IMR-90 (cell line): ENCODE measurements around the gene ACTN1. TPM values are rescaled to one million over a fixed set of nuclear protein-coding genes. Genes with fewer than 3 reads are reported as not detected.

Source experiments
- ATAC-seq: fragments of 200-7000 bp; cut with Tn5 transposase; 2 replicates; pipeline ENCODE4 v1.9.1; 2020; ENCODE audit warnings: low read depth, mild to moderate bottlenecking, moderate library complexity
- BruUV-seq: library from RNA; stranded (reverse); fragments of 400-500 nt; replicated peaks from 2 replicates; lab custom pipeline; 2021; lab: Mats Ljungman, UMichigan
- CTCF ChIA-PET: fragments of 300-600 bp; formaldehyde crosslinking; extraction: SDS; loops from one replicate; lab custom pipeline; 2021; ENCODE audit warnings: antibody characterized with exemption; lab: Yijun Ruan, JAX
- POLR2A ChIA-PET: fragments of 300-600 bp; sonication (Branson Sonifier 250); formaldehyde crosslinking; loops from one replicate; lab custom pipeline; 2022; ENCODE audit warnings: antibody characterized with exemption; ENCODE audit not compliant: unreplicated experiment; lab: Charles Lee
- DNase-seq: peaks from one replicate; pipeline ENCODE4 v3.0.0; 2013
- H2AFZ ChIP-seq: replicated peaks from 2 replicates; pipeline ENCODE3; 2013; ENCODE audit warnings: low read length, mild to moderate bottlenecking; ENCODE audit not compliant: poor library complexity
- H2AK5ac ChIP-seq: 2 replicates; pipeline ENCODE4 v1.6.1; 2013; ENCODE audit warnings: low read depth, low read length, inconsistent platforms
- H2AK9ac ChIP-seq: replicated peaks from 2 replicates; pipeline ENCODE3; 2013; ENCODE audit warnings: mild to moderate bottlenecking, low read depth, low read length, moderate library complexity; ENCODE audit not compliant: poor library complexity
- H2BK120ac ChIP-seq: 2 replicates; pipeline ENCODE4 v1.6.1; 2013; ENCODE audit warnings: low read depth, low read length, inconsistent platforms
- H2BK15ac ChIP-seq: 3 replicates; pipeline ENCODE4 v1.6.1; 2013; ENCODE audit warnings: low read depth, low read length, inconsistent platforms
- H2BK20ac ChIP-seq: 2 replicates; pipeline ENCODE4 v1.6.1; 2013; ENCODE audit warnings: low read depth, mild to moderate bottlenecking, inconsistent platforms, low read length, moderate library complexity
- H2BK5ac ChIP-seq: 2 replicates; pipeline ENCODE4 v1.6.1; 2013; ENCODE audit warnings: mild to moderate bottlenecking, low read depth, low read length, inconsistent platforms; ENCODE audit not compliant: poor library complexity, severe bottlenecking
- H3K14ac ChIP-seq: replicated peaks from 2 replicates; pipeline ENCODE4 v1.6.1; 2013; ENCODE audit warnings: low read depth, low read length, inconsistent platforms
- H3K18ac ChIP-seq: 2 replicates; pipeline ENCODE4 v1.6.1; 2013; ENCODE audit warnings: low read depth, low read length, control low read depth
- H3K23ac ChIP-seq: 2 replicates; pipeline ENCODE4 v1.6.1; 2013; ENCODE audit warnings: low read depth, low read length, inconsistent platforms
- H3K27ac ChIP-seq: 2 replicates; pipeline ENCODE4 v1.5.1; 2013; ENCODE audit warnings: mild to moderate bottlenecking, control low read depth, low read length; ENCODE audit not compliant: insufficient read depth
- H3K27me3 ChIP-seq: 2 replicates; pipeline ENCODE4 v1.6.1; 2013; ENCODE audit warnings: low read length; ENCODE audit not compliant: control insufficient read depth, insufficient read depth
- H3K36me3 ChIP-seq: 2 replicates; pipeline ENCODE4 v1.6.1; 2013; ENCODE audit warnings: low read length, mixed read lengths; ENCODE audit not compliant: control insufficient read depth, insufficient read depth
- H3K4ac ChIP-seq: 2 replicates; pipeline ENCODE4 v1.6.1; 2013; ENCODE audit warnings: low read depth, low read length, inconsistent platforms
- H3K4me1 ChIP-seq: 2 replicates; pipeline ENCODE4 v1.6.1; 2013; ENCODE audit warnings: low read length, mixed read lengths; ENCODE audit not compliant: control insufficient read depth, insufficient read depth
- H3K4me2 ChIP-seq: 2 replicates; pipeline ENCODE4 v1.6.1; 2013; ENCODE audit warnings: low read depth, mild to moderate bottlenecking, control low read depth, low read length, moderate library complexity
- H3K4me3 ChIP-seq: 2 replicates; pipeline ENCODE4 v1.5.1; 2013; ENCODE audit warnings: low read depth, mild to moderate bottlenecking, control low read depth, low read length, moderate library complexity; ENCODE audit not compliant: insufficient read depth
- H3K56ac ChIP-seq: 2 replicates; pipeline ENCODE4 v1.6.1; 2013; ENCODE audit warnings: low read length, inconsistent platforms; ENCODE audit not compliant: insufficient read depth; ENCODE audit errors: extremely low read depth
- H3K79me1 ChIP-seq, 2 experiments: 2 replicates each; pipeline ENCODE4 v1.6.1; 2013; ENCODE audit warnings: low read length in 2 of 2, inconsistent platforms in 1 of 2, low read depth in 1 of 2
- H3K9ac ChIP-seq: 2 replicates; pipeline ENCODE4 v1.6.1; 2013; ENCODE audit warnings: low read depth, low read length, control low read depth
- H3K9me1 ChIP-seq: 2 replicates; pipeline ENCODE4 v1.6.1; 2013; ENCODE audit warnings: low read length, inconsistent platforms; ENCODE audit not compliant: insufficient read depth
- H3K9me3 ChIP-seq: 2 replicates; pipeline ENCODE4 v1.6.1; 2013; ENCODE audit warnings: low read length; ENCODE audit not compliant: control insufficient read depth, insufficient read depth
- H4K20me1 ChIP-seq: 2 replicates; pipeline ENCODE4 v1.6.1; 2013; ENCODE audit warnings: low read length, inconsistent platforms; ENCODE audit not compliant: insufficient read depth
- H4K5ac ChIP-seq: 2 replicates; pipeline ENCODE4 v1.6.1; 2013; ENCODE audit warnings: mild to moderate bottlenecking, low read depth, low read length, control low read depth
- H4K8ac ChIP-seq, 2 experiments: 2 replicates each; pipeline ENCODE4 v1.6.1; 2013; ENCODE audit warnings: low read depth in 2 of 2, low read length in 2 of 2, control low read depth in 1 of 2, inconsistent platforms in 1 of 2
- H4K91ac ChIP-seq: 2 replicates; pipeline ENCODE4 v1.6.1; 2013; ENCODE audit warnings: low read depth, low read length, inconsistent platforms; ENCODE audit not compliant: insufficient read depth
- CEBPB ChIP-seq: IDR thresholded peaks from 2 replicates; pipeline ENCODE4 v1.6.1; 2012; ENCODE audit warnings: low read depth, low read length, improper control_type of control experiment
- CHD1 ChIP-seq: IDR thresholded peaks from 2 replicates; pipeline ENCODE4 v1.6.1; 2012; ENCODE audit warnings: low read depth, low read length, improper control_type of control experiment
- FOS ChIP-seq: fragments of 150-350 bp; IDR thresholded peaks from 2 replicates; pipeline ENCODE4 v1.6.1; 2016; ENCODE audit warnings: low read depth, low read length
- MAFK ChIP-seq: IDR thresholded peaks from 2 replicates; pipeline ENCODE4 v1.6.1; 2012; ENCODE audit warnings: low read depth, low read length, improper control_type of control experiment
- MAZ ChIP-seq: IDR thresholded peaks from 2 replicates; pipeline ENCODE4 v1.6.1; 2012; ENCODE audit warnings: low read depth, mild to moderate bottlenecking, low read length, improper control_type of control experiment, moderate library complexity, borderline replicate concordance
- MXI1 ChIP-seq: IDR thresholded peaks from 2 replicates; pipeline ENCODE4 v1.6.1; 2012; ENCODE audit warnings: low read depth, mild to moderate bottlenecking, low read length, moderate library complexity, borderline replicate concordance
- NFE2L2 ChIP-seq: fragments of 150-350 bp; IDR thresholded peaks from 2 replicates; pipeline ENCODE4 v1.6.1; 2016; ENCODE audit warnings: low read depth, mild to moderate bottlenecking, low read length
- POLR2A ChIP-seq: IDR thresholded peaks from 2 replicates; pipeline ENCODE4 v1.6.1; 2012; ENCODE audit warnings: mild to moderate bottlenecking, low read depth, low read length
- RAD21 ChIP-seq: IDR thresholded peaks from 2 replicates; pipeline ENCODE4 v1.6.1; 2012; ENCODE audit warnings: low read length, improper control_type of control experiment
- RCOR1 ChIP-seq: IDR thresholded peaks from 2 replicates; pipeline ENCODE4 v1.6.1; 2012; ENCODE audit warnings: mild to moderate bottlenecking, low read length, improper control_type of control experiment; ENCODE audit not compliant: insufficient replicate concordance
- RFX5 ChIP-seq: IDR thresholded peaks from 2 replicates; pipeline ENCODE4 v1.8.0; 2012; ENCODE audit warnings: low read depth, mild to moderate bottlenecking, low read length, moderate library complexity
- SMC3 ChIP-seq: fragments of 150-350 bp; IDR thresholded peaks from 2 replicates; pipeline ENCODE4 v1.6.1; 2016; ENCODE audit warnings: low read depth, mild to moderate bottlenecking, antibody characterized with exemption, low read length, moderate library complexity
- USF2 ChIP-seq: fragments of 150-350 bp; IDR thresholded peaks from 2 replicates; pipeline ENCODE4 v1.6.1; 2017; ENCODE audit warnings: mild to moderate bottlenecking, antibody characterized with exemption, low read length, low read depth
- WGBS, 2 experiments: methylation state at CpG; one replicate each; pipeline versions ENCODE4 v1.1.5 to v1.1.7; 2013; ENCODE audit warnings: missing lambda C conversion rate in 2 of 2; ENCODE audit not compliant: insufficient read length in 1 of 2; ENCODE audit errors: extremely low coverage in 2 of 2; 5-methylcytosine and 5-hydroxymethylcytosine counted together
- dilution Hi-C: fragments of 300-500 bp; cut with HindIII; formaldehyde crosslinking; loops from one replicate; pipeline ENCODE4 v1.14.3; 2018; ENCODE audit warnings: low sequenced_read_pairs; ENCODE audit not compliant: unreplicated experiment
- in situ Hi-C: fragments of 300-500 bp; cut with MboI; formaldehyde crosslinking; loops from 3 replicates; pipeline ENCODE4 v1.14.3; 2019; ENCODE audit warnings: low sequenced_read_pairs, inconsistent platforms, mixed read lengths
- intact Hi-C: fragments of 100-400 bp; cut with micrococcal nuclease; formaldehyde crosslinking; loops from 2 replicates; pipeline ENCODE4 v1.10.0; 2022
- polyA plus RNA-seq, 3 experiments: library from polyadenylated mRNA; depleted of rRNA; stranded (reverse); fragments of >200 nt; gene quantifications; 2 replicates each; pipeline ENCODE4 v1.2.3, GENCODE V29; 2012; ENCODE audit warnings: low replicate concordance in 1 of 3
- total RNA-seq: library from RNA; depleted of rRNA; stranded (reverse); fragments of >200 nt; gene quantifications from 2 replicates; pipeline ENCODE4 v1.2.3, GENCODE V29; 2012
- TF ChIP-seq, protein P1 (sequence below): conservative IDR thresholded peaks from 2 replicates; pipeline ENCODE4 v1.5.1; 2012; ENCODE audit warnings: mild to moderate bottlenecking, low read depth, low read length, improper control_type of control experiment

The ACTN1 gene
- total and polyA plus RNA-seq, 2 of the 4 experiments (the other 2 are of a cell fraction), result 684 to 766 TPM

DNA sequence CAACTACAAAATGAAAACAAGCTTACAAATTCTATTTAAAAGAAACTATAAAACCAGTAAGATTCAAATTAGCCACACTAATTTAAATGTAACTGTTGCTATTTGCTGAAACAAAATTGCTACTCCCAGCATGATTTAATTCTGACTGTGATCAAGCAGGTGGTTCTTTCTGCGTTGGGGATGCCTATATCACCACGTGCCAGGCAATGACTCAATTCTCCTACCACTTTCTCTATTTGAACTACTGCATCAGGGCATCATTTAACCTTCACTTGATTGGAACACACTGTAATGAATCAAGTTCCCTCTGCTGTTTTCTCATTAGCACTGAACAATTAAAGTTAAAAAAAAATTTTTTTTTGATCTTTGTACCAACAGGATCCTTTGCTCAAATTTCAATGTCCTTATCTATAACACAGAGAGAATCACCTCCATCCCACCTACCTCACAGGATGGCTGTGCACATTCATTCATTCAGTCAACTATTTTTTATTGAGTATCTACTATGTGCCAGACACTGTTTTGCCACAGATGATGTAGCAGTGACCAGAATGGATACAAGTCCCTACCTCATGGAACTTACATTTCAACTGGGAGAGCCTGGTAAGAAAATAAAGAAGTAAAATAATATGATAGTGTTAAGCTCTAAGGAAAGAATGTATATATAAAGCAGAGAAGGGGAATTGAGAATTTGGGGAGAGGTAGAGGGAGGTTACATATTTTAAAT is 8.0 kb upstream of the ACTN1 start (continued):
- no peak for TF ChIP-seq RFX5
- no peak for TF ChIP-seq POLR2A

- Histone ChIP-seq H3K4me2 (no peak overlapping the region), H4K20me1 (peaks cover 3% of the 10 kb centered on the region; the same call in 1 of the 2 replicates), H2AFZ (peak overlapping the region; percentile 34), H2AK5ac (peak overlapping the region; percentile 69; the same call in 1 of the 2 replicates), H3K27ac (no peak overlapping the region), H3K79me1 (peaks cover 6 to 29% of the 10 kb centered on the region in 2 experiments; a peak in 3 of 4 replicates), H3K9me1 (peaks cover 22% of the 10 kb centered on the region), H3K14ac (no peak overlapping the region), H2BK5ac (no peak overlapping the region), H2BK120ac (peak overlapping the region; percentile 30; the same call in 1 of the 2 replicates), H4K8ac (no peak overlapping the region), H3K4me3 (no peak overlapping the region), H3K27me3 (no peaks in the 10 kb centered on the region), H2AK9ac (no peak overlapping the region), H3K18ac (peak overlapping the region; percentile 28; the same call in 1 of the 2 replicates), H3K23ac (0 out of 2 replicates have a peak overlapping the region, but pooled peaks have one; percentile 34), H2BK20ac (0 out of 2 replicates have a peak overlapping the region, but pooled peaks have one; percentile 0), H3K9ac (no peak overlapping the region), H2BK15ac (no peak overlapping the region; the same call in 2 of the 3 replicates), H3K4ac (peak overlapping the region; percentile 12; the same call in 1 of the 2 replicates), H3K4me1 (peaks cover 19% of the 10 kb centered on the region), H3K36me3 (no peaks in the 10 kb centered on the region), H4K5ac (peak overlapping the region; percentile 7; the same call in 1 of the 2 replicates), H4K91ac (no peak overlapping the region), H3K56ac (no peak overlapping the region), H3K9me3 (no peaks in the 10 kb centered on the region)
- in situ Hi-C loops (no loop called here), intact Hi-C loops (no loop called here), dilution Hi-C loops (no loop called here)
- no TSS peak for BruUV-seq
- TF ChIP-seq CEBPB (no peak), MAFK (no peak), CHD1 (no peak), FOS (no peak), NFE2L2 (no peak), SMC3 (no peak), RAD21 (no peak), USF2 (no peak), RCOR1 (no peak), MAZ (no peak), MXI1 (no peak), RFX5 (no peak)
- TF ChIP-seq, protein P1, sequence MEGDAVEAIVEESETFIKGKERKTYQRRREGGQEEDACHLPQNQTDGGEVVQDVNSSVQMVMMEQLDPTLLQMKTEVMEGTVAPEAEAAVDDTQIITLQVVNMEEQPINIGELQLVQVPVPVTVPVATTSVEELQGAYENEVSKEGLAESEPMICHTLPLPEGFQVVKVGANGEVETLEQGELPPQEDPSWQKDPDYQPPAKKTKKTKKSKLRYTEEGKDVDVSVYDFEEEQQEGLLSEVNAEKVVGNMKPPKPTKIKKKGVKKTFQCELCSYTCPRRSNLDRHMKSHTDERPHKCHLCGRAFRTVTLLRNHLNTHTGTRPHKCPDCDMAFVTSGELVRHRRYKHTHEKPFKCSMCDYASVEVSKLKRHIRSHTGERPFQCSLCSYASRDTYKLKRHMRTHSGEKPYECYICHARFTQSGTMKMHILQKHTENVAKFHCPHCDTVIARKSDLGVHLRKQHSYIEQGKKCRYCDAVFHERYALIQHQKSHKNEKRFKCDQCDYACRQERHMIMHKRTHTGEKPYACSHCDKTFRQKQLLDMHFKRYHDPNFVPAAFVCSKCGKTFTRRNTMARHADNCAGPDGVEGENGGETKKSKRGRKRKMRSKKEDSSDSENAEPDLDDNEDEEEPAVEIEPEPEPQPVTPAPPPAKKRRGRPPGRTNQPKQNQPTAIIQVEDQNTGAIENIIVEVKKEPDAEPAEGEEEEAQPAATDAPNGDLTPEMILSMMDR, result no peak
- ChIA-PET CTCF (interaction anchor here (0.7 to 0.8 kb wide), 2 partner anchors 15 to 69 kb away, joined by 3 read pairs; no protein-coding TSS in a partner anchor), POLR2A (no interaction called here)
- ATAC-seq, result no peak
- no peak for DNase-seq
- WGBS, 2 experiments, result no CpG with 5 or more reads among the region's 2 CpGs
These were observed 7.1 kb upstream of the ACTN1 start for GRCh38 chr14:68986225-68986624.
